Cerebellar nuclear complex (tissue), 1 donor: ENCODE results near the gene GLI2.

ENCODE experiments used
- DNase-seq, 2 experiments: peaks; one replicate each; lab custom pipeline; 2025; lab: John Stamatoyannopoulos, UW

GLI2 gene

DNA sequence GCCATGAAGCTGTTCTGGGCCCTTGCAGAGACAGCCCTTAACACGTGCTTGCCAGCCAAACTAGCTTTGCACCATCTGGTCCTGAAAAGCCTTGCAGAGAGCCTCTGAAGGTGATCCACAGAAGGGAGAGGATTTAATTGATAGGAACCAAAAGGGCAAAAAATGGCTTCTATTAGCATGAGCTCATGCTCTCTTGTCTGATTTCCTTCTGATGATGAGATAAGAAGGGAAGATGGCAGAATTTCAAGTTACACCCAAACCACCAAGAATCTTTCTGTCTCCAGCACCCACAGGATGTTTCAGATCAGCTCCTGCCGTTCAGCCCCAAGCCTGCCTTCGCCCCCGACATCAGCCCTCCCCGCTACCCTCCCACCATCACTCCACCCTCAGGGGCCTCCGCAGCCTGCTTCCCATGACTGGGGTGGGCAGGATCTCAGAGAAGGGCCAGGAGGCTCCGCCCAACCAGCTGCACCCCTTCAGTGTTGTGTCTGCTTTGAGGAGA lies 23.4 kb upstream of the GLI2 start:
- no peak for DNase-seq

DNA sequence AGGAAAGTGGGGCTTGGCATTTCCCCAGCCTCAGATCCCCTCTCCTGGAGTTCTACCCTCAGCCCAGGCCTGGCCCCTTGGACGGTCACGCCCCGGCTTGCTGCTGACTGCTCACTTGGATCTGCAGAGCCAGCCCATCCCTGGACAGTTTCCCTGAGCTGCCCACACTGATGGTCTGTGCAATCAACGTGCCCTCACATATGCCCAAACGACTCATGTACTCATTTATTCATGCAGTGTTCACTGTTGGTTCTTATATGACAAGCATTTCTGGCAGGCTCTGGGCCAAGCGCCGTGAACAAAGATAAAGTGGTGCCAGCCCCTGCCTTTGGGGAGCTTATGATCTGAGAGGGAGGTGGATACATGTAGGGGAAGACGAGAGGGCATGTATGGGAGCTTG lies 20.3 kb upstream of the GLI2 start:
- no peak for DNase-seq

DNA sequence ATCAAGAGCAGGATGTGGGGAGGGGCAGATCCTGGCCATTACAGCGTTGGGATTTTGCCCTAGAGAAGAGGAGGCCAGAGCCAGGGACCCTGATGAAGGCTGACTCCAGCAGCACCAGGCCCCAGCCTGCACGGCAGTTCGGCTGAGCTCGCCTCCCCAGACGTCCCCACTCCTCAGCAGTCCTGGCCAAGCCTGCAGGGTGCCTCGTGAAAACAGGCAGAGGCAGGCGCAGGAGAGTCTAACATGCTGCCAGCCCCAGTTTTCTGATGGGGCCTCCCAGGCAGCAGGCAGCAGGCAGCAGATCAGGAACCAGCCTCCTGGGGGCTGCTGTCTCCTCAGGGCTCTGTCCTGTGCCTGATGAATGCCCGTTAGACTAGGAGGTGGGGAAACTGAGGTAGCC lies 19.7 kb upstream of the GLI2 start:
- no peak for DNase-seq

DNA sequence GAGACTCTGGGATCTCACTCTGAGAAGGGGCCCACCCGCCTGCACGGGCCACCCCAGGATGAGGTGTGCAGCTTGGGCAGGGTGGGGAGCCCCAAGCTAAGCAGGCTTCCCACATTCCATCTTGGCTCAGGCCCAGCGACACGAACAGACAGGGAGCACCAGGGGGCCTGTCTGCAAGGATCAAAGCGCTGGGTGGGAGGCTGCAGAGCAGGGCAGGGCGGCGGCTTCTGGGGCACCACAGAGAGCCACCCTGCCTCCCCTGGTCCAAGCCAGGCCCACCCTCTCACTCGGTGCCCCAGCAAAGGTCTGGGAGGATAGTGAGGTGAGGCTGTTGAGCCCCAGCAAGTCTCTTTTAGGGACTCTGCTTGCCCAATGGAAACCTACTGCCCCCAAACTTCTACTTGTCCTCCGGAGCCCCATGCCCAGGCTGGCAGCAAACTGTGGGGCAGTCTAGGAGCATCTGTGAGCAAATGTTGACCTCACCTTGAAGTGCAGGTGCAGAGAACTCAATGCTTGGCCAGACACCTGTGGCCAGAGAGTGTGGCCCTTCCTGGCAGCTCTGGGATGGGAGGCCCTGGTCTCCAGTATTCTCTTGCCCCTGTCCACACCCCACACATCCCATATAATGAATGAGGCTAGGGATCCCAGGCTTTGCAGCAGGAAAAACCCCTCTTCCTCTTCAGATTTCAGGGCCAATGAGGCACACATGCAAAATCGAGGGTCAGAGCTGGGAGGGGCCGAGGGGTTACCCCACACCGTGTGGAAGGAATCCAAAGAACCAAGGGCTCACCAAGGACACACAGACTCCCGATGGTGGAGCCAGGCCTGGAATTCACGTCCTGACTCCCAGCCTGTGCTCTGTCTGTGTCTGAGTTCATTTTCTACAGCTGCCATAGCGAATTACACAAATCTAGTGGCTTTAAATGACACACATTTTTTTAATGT lies 18.8 kb upstream of the GLI2 start:
- DNase-seq, result no peak

DNA sequence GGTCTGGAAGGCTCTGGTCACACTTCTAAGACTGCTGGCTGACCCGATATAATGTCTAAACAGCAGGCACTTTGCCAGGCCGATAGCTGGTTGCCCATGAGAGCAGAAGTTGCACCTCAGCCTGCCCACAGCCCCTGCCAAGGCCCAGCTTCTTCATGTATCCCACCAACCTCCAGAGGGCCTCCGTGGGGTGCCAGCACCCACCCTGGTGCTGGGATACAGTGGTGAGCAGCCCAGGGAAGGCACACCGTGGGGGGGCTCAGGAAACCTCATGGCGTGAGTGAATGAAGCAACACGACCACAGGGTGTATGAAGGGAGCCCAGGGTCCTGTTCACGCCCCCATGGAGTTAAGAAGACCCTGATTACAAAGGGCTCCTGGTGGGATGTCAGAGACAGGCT lies 16.2 kb upstream of the GLI2 start:
- no peak for DNase-seq

DNA sequence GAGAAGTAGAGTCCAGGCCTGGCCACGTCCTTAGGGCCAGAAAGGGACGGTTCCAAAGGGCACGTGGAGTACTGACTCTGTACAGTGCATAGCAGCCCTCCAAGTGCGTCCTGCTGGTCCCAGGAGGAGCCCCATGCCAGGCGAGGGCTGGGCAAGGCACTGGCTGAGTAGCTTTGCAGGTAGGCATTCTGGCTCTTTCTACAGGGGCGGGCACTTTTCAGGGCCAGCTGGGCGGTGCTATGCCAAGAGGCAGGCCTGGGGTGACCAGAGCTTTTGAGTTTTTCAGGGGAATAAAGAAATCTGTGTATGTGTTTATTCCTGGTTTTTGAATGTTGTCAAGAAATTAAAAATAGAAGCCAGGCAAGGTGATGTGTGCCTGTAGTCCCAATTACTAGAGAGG lies 15.4 kb upstream of the GLI2 start:
- no peak for DNase-seq

DNA sequence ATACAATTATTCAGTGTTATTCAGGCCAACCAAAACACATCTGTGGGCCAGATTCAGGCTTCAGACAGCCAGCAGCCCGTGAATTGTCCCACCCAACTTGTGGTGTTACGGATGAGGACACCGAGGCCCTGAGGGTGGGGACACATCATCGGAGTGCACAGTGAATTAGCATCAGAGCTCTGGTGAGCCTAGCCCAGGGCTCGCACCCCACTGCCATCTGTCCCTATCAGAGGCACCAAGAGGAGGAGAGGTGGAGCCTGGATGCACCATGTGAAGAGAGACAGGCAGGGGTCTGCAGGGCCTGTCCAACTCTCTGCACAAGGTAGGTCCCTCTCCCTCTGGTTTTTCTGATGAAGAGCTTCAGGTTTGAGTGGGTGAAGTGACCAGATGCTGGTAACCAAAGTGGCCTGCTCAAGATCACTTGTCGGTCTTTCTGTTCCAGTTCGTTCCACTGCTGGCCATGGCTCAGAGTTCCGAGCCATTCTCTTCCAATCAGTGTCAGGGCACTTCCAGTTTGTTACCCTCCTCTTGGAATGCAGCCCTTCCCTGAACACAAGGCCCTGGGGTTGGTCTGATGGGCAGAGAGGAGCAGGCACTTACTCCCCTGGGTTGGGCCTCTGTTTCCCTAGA lies 14.8 kb upstream of the GLI2 start:
- DNase-seq, result no peak

DNA sequence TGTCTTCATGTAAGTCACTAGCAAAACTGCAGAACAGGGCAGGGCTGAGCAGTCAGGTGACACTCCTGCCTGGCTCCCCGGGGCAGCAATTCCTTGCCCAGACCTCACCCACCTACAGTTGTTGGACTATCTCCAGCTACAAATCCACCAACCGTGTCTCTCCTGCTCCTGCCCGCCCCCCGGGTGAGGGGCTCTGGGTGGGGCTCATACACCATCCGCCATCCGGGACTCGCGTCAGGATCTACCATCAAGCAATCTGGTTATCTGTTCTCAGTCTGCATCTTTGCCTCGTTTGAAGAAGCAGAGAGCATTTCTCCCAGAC lies 13.5 kb upstream of the GLI2 start:
- DNase-seq, result no peak

DNA sequence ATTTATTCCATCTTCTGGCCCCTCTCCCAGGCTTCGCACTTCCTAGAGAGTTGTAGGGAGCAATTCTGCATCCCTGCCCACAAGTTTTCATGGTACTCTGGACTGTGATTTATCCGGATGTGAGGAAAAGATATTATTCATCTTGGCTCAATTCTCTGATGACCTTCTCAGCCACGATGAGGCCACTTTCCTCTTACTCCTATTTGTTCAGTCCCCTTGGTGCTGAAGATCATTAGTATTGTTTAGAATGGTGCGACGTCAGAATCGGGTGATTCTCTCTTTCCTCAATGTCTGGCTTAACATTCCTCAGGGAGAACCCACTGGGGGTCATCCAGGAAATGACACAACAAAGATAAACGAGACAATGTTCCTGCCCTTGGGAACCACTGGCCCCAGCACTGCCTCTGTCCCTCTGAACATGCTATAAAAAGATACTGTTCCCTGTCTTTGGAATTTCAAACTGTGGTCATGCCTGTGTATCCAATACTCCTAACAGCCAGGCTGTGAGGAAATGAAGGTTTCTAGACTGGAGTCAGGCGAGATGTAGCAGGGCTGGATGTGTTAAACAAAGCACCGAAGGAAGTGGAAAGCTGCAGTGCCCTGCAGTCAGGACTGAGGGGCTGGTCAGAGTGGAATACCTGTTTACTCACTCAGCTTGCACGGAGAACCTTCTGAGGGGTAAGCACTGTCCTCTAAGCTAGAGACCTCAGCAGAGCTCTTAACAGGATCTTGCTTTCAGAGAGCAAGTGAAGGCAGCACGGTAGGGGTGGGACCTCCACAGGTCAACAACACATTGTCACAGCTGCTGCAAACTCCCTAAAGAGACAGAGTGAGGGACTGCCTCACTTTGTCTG lies 12.9 kb upstream of the GLI2 start:
- no peak for DNase-seq

DNA sequence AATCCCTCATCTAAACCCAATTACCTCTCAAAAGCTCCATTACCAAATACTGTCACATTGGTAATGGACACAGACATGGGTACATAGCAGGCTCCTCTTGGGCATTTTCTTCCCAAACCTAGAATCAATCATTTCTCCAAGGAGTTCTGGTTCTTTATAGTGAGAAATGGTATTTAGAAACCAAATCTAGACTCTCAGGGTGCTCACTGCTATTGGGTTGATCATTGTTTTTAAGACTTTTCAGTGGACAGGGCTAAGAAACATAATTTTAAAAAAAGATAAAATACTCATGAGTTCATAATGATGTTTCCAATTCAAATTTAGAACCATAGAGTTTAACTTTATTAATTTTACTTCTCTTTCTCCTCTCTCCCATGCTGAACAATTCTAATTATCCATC lies 9.4 kb upstream of the GLI2 start:
- no peak for DNase-seq

DNA sequence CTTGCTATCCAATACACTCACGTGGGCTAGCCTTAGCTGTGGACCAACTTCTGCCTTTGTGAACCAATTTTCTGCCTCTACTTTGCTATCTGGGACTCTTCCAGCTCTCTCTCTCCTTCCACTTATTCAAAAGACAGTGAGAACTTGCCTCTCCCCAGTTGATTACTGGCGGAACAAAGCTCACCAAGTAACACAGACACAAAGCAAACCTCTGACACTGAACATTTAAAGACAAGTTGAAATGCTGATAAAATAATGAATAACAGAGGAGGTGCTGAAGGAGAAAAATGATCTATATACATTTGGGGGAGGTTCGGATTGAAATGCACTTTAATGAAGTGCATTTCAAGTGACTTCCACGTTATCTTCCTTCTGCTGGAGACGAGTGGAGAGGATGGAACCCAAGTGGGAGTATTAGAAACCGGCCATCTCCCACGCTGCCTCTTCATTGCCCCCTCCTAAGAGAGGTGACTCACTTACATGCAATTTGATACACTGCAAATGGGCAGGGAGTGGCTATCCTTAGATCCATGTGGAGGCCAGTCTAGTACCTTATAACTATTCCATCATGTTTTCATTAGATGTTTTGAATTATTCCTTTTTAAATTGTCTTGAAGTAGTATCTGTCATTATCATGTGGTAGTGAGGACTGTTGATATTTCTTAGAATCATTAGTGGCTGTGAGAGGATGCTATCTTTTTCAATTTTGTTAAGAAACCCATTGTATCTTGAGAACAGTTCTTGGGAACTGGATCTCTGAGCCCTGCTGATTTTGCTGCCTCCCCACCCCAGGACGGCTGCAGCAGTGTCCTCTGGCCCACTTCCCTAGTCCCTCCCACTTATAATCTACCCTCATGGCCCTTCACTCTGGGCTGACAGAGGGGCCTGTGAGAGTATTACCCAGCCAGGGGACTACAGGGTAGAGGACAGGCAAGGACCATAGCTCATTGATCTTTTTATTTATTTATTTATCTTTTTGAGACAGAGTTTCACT lies 6.0 kb upstream of the GLI2 start:
- no peak for DNase-seq

DNA sequence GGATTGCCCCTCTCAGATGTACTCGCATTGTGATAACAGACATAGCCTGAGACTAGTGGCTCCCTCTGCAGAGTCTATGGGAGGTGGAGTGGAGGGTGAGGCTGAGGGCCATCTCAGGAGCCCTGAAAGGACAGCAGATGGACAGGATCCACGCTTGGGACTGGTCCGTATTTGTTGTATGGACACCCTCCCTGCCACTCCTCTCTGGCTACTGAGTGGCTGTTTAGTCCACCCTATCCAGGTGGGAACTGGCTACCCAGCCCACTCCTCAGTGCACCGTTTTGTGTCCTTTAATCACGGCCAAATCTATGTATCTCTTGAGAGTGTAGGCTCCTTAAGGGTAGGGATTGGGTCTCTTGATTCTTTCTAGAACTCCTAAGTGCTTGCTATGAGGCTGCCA lies 4.5 kb upstream of the GLI2 start:
- no peak for DNase-seq

DNA sequence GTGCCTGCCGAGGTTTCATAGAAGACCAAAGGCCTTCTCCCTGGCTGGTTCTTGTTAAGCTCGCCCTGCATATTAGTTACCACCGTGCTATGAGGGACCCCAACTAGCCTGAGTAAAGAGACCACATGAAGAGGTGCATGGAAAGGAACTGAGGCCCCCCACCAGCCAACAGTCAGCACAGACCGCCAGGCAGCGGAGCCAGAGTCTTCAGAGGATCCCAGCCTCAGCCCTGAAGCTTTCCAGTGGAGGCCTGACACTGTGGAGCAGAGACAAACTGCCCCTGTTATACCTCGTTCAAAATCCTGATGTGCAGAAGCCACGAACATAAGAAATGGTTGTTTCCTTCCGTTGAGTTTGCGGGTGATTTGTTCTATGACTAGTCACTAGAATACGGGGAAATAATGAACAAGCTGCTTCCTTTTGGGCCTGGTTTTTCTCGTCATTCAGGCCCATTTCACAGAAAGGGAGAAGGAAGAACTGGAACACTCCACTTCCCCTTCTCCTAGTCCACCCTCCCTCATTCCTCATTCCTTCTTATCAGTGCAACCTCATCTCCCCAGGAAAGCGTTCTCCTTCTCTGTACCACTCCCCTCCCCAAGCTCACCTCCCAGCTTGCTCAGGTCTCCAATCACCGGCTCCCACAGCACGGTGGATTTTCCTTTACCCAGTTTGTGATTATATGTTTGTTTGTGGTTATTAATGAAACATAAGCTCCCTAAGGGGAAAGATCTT lies 3.0 kb upstream of the GLI2 start:
- DNase-seq, result no peak

DNA sequence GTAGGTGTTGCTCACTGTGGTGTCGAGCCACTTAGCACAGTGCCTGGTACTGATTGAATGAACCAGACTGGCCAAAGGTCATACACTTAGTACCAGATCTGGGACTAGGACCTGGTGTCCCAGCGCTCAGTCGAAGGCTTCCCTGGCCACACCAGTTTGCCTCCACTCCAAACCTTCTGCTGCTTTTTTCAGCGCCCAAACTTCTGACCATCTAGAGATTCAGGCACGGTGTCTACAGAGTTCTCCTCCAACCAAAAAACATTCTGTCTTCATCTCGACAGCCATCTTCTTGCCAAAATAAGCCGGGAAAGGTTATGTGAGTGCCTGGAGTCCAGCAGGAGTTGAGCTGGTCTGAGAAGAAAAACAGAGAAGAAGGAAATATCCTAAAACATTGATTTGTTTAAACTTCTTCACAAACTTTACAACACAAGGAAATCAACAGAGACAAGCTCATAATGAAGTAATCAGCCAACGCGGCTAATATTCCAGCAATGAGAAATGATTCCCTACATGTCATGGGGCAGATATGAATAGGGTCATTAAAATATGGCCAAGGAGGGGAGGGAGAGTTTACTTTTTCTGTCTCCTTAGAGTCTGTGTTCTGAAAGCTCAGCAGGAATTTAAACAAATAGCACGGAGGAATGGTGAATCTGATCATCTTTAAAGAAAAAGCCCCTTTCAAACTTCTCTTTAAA lies 2.3 kb upstream of the GLI2 start:
- DNase-seq, result no peak

DNA sequence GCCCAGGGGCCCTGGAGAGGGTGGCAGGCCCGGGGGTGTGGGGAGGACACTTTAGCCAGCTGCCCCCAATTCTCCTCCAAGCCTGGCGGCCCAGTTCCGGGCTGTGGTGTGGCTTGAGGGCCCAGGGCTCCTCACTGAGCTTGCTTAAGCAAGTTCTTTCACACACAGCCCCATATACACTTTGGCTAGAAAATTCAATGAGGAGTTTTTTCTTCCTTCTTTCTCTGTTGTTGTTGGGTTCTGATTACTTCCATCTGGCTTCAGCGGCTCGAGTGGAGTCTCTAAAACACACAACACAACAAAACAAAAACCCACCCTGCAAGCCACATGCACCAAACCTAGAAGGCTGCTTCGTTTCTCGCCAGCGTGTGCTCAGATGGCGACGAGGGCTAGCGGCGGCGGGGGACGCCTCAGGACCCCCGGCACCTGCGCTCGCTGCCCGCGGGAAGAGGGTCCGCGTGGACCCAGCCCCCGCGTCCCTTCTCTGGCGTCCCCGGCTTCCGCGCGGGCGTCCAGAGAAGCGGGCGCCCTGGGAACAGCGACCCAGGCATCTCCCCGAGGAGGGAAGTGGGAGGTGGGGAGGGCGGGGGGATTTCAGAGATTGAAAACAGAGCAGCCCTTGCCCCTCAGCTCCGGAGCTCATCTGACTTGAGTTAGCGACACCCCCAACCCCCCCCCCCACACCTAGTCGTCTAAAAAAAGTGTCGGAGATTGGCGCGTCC lies 577 bp upstream of the GLI2 start:
- DNase-seq, result no peak

DNA sequence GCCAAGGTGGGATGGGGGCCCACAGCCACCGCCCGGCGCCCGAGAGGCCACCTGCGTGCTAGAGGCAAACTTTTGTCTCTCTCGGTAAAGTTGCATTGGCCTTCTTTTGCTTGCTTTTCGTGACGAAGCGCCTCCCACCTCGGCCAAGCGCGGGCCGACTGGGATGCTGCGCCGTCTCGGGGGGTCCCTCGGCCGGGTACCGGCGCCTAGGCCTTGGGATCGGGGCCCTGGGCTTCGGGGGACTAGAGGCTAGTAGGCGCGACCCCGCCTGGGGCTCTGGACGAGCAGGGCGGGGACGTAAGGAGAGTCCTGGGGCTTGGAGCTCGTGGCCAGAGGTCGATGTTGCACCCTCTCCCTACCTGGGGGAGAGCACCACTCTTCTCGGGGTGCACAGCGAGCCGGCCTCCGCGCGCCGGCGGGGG lies 545 bp downstream of the GLI2 start:
- no peak for DNase-seq

DNA sequence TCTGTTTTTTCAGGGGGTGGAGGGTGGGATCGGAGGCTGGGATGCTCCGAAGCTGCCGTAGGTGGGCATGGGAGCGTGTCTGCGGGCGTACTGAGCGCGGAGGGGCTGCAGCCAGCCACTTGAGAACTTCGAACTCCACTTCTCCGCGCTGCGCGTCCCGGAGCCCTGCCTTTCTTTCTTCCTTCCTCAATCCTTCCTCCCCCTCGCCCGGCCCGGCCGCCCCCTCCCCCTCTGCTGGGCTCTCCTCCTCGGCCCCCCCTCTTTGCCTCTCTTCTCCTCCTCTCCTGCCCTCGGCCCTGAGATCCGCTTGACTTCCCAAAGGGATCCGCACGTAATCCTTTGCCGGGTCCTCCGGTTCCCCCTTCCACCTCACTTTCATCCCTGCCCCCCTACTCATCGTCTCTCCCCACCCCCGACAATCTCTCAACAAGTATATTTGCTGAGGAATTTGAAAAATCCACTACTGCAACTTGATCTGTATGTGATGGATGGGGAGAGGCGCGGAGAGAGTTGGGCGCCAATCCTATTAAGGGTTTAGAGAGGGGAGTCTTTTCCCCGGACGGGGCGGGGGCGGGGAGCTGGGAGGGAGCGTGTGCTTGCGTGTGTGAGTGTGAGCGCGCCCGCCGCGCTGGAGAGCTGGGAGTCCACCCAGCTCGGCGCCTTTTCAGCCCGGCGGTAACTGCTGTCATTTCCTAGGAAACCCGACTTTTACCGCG lies 1.1 kb downstream of the GLI2 start:
- DNase-seq, result no peak

DNA sequence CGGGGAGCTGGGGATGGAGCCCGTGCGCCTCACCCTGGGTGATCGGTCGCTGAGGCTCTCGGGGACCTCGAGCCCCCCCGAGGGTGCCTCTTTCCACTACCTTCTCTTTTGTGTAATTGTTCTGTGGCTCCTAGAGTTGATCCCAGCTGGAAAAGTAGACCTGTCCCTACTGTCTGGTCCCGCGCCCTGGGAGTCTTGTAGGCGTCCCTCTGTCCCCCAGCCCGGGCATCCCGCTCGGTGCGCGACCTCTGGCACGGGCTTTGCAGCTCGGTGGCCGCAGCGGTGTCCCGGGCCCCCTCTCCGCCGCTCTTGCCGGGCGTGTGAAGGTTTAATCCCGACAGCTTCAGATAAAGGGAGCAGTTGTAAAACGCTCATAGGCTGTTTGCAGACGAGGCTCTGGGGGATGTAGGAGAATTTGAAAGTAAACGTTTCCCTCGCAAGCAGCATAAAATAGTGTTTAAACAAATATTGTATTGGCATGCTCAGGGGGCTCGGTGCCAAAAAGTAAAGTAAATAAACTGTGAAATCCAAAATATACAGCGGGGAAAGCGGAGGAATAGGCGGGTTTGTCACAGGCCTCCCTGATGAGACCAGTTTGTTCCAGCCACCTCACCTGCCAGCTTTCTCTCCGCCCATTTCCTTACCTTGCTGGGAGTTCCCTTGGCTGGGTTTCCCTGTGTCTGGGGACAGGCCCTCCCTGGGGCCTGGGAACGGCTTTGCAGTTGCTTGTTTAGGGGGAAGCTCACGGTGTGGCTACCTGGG lies 1.9 kb downstream of the GLI2 start:
- no peak for DNase-seq
